ENCODE data around the gene EXOC6. TPM values are rescaled to one million over a fixed set of nuclear protein-coding genes. Genes with fewer than 3 reads are reported as not detected.

The EXOC6 gene, protein sequence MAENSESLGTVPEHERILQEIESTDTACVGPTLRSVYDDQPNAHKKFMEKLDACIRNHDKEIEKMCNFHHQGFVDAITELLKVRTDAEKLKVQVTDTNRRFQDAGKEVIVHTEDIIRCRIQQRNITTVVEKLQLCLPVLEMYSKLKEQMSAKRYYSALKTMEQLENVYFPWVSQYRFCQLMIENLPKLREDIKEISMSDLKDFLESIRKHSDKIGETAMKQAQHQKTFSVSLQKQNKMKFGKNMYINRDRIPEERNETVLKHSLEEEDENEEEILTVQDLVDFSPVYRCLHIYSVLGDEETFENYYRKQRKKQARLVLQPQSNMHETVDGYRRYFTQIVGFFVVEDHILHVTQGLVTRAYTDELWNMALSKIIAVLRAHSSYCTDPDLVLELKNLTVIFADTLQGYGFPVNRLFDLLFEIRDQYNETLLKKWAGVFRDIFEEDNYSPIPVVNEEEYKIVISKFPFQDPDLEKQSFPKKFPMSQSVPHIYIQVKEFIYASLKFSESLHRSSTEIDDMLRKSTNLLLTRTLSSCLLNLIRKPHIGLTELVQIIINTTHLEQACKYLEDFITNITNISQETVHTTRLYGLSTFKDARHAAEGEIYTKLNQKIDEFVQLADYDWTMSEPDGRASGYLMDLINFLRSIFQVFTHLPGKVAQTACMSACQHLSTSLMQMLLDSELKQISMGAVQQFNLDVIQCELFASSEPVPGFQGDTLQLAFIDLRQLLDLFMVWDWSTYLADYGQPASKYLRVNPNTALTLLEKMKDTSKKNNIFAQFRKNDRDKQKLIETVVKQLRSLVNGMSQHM
- polyA plus RNA-seq (2012; ENCODE audit: insufficient read depth, insufficient read length, low read depth): 6.7 TPM

DNA sequence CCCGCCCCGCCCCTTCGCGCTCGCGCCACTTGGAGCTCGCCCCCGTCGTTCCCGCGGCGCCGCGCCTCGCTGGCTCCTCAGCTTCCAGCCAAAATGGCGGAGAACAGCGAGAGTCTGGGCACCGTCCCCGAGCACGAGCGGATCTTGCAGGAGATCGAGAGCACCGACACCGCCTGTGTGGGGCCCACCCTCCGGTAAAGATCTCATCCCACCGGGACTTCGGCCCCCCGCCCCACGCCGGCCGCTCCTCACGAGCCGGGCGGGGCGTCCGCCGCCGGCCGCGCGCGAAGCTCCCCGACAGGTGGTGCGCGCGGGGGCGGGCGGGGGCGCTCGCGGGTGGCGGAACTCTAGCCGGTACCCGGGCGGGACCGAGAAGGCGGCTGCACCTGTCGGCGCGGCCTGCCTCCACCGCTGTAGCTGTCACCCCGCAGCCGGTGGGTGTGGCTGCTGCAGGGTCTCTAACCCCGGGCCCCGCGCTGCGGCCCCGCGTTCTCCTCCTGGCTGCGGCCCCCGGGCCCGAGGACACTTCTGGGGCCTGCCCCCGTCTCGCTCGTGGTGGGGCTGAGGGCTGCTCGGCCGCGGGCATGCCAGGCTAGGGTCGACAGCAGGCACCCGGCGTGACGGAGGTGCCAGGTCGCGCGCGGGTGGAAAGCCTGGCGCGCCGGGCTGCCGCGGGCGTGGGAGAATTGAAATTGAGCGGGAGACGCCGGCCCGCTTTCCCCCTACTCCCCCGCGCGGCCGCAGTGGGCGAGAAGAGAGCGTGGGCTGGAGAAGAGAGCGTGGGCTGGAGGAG lies at the start of gene EXOC6:
Gene EXOC6, plus strand, starts transcription at position 80 of the 793 bp plus-strand sequence. Its CDS starts 14 bp downstream, at position 94.
- no peaks in the 10 kb centered on the region for H3K4me1 ChIP-seq
- TF ChIP-seq, protein P1, sequence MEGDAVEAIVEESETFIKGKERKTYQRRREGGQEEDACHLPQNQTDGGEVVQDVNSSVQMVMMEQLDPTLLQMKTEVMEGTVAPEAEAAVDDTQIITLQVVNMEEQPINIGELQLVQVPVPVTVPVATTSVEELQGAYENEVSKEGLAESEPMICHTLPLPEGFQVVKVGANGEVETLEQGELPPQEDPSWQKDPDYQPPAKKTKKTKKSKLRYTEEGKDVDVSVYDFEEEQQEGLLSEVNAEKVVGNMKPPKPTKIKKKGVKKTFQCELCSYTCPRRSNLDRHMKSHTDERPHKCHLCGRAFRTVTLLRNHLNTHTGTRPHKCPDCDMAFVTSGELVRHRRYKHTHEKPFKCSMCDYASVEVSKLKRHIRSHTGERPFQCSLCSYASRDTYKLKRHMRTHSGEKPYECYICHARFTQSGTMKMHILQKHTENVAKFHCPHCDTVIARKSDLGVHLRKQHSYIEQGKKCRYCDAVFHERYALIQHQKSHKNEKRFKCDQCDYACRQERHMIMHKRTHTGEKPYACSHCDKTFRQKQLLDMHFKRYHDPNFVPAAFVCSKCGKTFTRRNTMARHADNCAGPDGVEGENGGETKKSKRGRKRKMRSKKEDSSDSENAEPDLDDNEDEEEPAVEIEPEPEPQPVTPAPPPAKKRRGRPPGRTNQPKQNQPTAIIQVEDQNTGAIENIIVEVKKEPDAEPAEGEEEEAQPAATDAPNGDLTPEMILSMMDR (IDR thresholded peaks at IDR 0.05; ENCODE audit: low read depth, low read length): no peak
- no peaks in the 10 kb centered on the region for H3K27me3 ChIP-seq
- no peaks in the 10 kb centered on the region for H3K9me3 ChIP-seq
- H3K36me3 ChIP-seq: 0 out of 2 replicates have a peak, but pooled peaks cover 3% of the 10 kb centered on the region
- peak; percentile 87 for DNase-seq
- H3K4me3 ChIP-seq (ENCODE audit: low read depth, low read length): peak within 1 kb of the TSS; percentile 75

DNA sequence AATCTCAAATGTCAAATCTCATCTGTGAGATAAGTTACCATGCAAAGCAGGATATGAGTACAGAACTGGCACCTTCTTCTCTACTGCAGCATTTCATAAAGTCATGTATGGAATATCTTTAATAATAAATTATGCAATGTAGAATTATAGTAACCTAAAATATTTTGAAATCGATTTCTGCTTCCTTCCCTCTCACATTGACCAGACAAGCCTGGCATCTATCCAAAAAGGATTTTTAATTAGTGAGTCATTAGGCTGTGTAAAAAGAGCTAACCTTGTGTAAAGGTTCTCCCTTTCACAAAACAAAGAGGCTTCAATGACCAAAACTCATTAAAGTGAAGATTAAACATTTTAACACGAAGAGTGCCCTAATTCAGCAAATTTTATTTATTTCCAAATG lies 48.8 kb upstream of the EXOC6 start:
- H3K27me3 ChIP-seq: no peaks in the 10 kb centered on the region
- H3K36me3 ChIP-seq: no peaks in the 10 kb centered on the region
- H3K4me1 ChIP-seq: no peaks in the 10 kb centered on the region
- TF ChIP-seq, protein P1 (IDR thresholded peaks at IDR 0.05; ENCODE audit: low read depth, low read length): no peak
- no peak overlapping the region for H3K4me3 ChIP-seq (ENCODE audit: low read depth, low read length)
- DNase-seq: no peak
- H3K9me3 ChIP-seq: no peaks in the 10 kb centered on the region

DNA sequence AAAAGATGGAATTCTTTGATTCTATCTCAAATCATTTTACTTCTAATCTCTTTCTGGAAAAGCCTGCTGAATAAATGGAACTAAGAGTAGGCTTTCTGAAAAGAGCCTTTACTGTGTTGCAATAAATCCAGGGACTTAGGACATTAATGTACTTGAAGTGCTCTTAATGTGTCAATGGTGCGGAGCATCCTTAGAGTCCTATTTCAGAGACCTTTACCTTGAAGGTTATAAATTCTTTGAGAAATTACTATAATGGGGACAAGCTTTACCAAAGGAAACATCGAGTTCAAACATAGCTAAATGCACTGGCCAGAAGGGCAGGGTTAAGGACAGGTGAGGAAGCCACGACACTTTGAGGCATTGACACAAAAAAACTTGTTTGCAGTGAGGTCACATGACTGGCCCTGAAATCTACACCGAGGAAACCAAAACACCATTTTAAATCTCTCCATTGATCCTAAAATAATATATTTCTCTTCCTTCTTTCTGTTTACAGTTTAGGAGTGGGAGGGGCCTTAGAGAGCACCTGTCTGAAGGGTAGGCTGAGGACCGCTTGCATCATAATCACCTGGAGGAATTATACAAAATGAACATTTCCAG lies 48.1 kb upstream of the EXOC6 start:
- Histone ChIP-seq H3K4me1 (no peaks in the 10 kb centered on the region), H3K27me3 (no peaks in the 10 kb centered on the region), H3K4me3 (ENCODE audit: low read depth, low read length) (no peak overlapping the region), H3K36me3 (no peaks in the 10 kb centered on the region), H3K9me3 (no peaks in the 10 kb centered on the region)
- TF ChIP-seq, protein P1 (IDR thresholded peaks at IDR 0.05; ENCODE audit: low read depth, low read length): no peak
- no peak for DNase-seq

DNA sequence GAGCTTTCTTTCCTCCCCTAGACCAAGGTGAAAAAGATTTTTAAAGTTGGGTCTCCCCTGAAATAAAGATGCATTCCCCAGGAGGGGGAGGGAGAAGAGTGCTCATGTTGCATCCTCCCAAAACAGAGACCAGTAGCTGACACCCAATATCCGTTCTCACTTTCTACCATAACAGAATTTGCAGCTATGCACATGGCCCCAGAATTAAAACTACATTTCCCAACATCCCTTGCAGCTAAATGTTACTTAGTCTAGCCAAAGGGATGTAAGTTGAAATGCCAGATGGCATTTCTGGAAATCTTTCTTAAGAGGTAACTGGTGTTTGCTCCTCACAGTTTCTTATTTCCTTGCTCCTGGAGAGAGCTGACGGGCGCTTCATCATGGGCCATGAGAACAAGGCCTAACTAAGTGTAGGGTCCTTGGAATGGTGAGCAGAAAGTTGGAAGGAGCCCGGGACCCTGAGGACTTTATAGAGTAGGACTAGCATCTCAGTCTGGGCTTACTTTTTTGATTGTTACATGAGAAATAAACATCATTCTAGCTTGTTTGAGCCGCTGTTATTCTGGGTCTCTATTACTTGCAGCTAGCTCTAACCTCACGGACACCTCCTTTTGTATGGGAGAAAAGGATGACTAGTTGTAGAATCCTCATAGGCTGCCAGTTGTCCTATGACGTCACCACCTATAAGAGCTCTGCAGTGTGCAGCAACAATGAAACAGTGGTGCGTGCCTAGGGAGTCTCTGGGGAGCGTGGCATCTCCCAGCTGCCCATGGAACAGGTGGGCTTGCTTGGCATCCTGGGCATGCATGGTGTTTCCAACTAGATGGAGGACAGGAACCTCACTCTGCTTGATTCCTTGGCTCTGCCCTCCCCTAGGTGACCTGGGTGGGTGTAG lies 46.1 kb upstream of the EXOC6 start:
- Histone ChIP-seq H3K9me3 (no peaks in the 10 kb centered on the region), H3K36me3 (no peaks in the 10 kb centered on the region), H3K4me3 (ENCODE audit: low read depth, low read length) (no peak overlapping the region), H3K4me1 (no peaks in the 10 kb centered on the region), H3K27me3 (no peaks in the 10 kb centered on the region)
- no peak for DNase-seq
- TF ChIP-seq, protein P1 (IDR thresholded peaks at IDR 0.05; ENCODE audit: low read depth, low read length): no peak

DNA sequence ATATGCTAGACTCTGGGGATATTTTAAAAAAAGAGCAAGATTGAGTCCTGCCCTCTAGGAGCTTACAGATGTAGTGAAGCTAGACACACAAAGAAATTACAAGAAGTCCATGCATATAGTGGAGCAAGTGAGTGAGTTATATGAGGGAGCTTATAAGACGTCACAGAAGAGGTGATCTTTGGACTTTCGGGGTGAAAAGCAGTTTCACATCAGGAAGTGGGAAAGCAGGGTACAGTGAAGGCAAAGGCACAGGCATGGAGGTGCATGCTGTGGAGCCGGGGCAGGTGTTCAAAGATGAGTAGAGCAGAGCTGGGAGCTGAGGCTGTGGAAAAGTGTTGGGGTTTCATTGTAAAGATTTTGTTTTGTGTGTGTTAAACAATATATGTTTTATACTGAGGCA lies 38.5 kb upstream of the EXOC6 start:
- no peak for DNase-seq
- no peak overlapping the region for H3K4me3 ChIP-seq (ENCODE audit: low read depth, low read length)
- H3K9me3 ChIP-seq: no peaks in the 10 kb centered on the region
- H3K36me3 ChIP-seq: no peaks in the 10 kb centered on the region
- H3K4me1 ChIP-seq: no peaks in the 10 kb centered on the region; the same call in 1 of the 2 replicates
- TF ChIP-seq, protein P1 (IDR thresholded peaks at IDR 0.05; ENCODE audit: low read depth, low read length): no peak
- H3K27me3 ChIP-seq: no peaks in the 10 kb centered on the region
